RCC 7860 (cell line): ENCODE results near the gene ACTL8.
A peak's percentile ranks its signal among the peaks of the same experiment; 100 is the strongest.

Experiments used
- DNase-seq: peaks from one replicate; pipeline ENCODE4 v3.0.0-alpha.2; 2015; ENCODE audit warnings: low spot score
- FAIRE-seq: peaks from 2 replicates; lab custom pipeline; 2012; peaks lifted over from hg19 to GRCh38; lab: Jason Lieb, UNC

ACTL8 gene

DNA sequence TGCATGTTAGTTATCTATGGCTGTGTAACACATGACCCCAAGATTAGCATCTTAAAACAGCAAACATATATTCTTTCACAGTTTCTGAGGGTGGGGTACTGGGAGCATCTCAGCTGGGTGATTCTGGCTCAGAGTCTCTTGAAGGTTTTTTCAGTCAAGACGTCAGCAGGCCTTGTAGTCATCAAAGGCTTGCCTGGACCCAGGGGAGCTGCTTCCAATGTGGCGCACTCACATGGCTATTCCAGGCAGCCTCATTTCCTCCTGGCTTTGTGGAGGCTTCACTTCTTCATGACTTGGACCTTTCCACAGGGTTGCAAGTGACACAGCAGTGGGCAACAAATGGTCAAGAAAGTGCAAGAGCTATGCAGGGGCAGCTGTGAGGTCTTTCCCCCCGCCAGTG is 114.7 kb downstream of the ACTL8 start:
- no peak for FAIRE-seq

DNA sequence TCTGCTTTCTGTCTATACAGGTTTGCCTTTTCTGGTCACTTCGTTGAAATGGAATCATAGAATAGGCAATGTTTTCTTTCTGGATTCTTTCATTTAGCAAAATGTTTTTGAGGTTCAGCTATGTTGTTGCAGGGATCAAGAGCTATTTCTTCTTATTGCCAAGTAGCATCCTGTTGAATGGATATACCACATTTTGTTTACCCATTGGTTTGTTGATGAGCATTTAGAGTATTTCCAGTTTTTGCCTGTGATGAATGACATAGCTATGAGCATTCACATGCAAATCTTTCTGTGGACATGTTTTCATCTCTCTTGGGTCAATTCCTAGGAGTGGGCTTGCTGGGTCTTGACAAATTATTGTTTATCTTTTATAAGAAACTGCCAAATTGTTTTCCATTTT is 115.5 kb downstream of the ACTL8 start:
- FAIRE-seq (no peak), DNase-seq (no peak)

More for the DNA sequence above, 114.7 kb downstream of the ACTL8 start:
- DNase-seq: no peak

GRCh38 chr1:17873007-17873675 is 118.0 kb downstream of the ACTL8 start:
- FAIRE-seq: peak; percentile 87
- DNase-seq: peak; percentile 82

DNA sequence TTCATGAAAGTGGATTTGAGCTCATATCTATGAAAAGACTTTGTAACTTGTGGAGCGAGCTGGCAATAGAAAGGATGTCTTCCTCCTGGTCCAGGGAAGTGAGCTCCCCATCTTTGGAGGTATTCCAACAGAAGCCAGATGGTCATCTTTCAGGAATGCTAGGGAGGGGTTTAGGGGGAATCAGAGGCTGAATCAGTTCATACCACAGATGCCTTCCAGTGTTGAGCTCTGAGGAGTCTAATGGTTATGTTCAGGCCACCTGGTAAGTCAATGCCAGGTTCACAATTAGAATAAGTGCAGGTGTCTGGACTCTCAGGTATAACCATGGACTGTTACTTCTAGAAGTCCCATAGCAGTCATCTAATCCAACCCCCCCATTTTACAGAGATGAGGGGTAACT is 119.1 kb downstream of the ACTL8 start:
- FAIRE-seq: peak; percentile 95

GRCh38 chr1:17874710-17875109 is 119.6 kb downstream of the ACTL8 start:
- DNase-seq (peak; percentile 60), FAIRE-seq (no peak)

More for the DNA sequence above, 119.1 kb downstream of the ACTL8 start:
- peak; percentile 91 for DNase-seq

GRCh38 chr1:17875171-17875881 is 120.2 kb downstream of the ACTL8 start:
- FAIRE-seq: peak; percentile 71
- DNase-seq: peak; percentile 71

GRCh38 chr1:17875882-17876280 is 120.7 kb downstream of the ACTL8 start:
- FAIRE-seq (no peak), DNase-seq (peak; percentile 84)
